ENCODE measurements around the gene DAW1. TPM values are rescaled to one million over a fixed set of nuclear protein-coding genes. Genes with fewer than 3 reads are reported as not detected.

The DAW1 gene
- total and polyA plus RNA-seq, 2 of the 4 experiments (the other 2 are of a cell fraction), result 0.86 to 1.4 TPM

GRCh38 chr2:227826019-227826521, 45.4 kb upstream of the DAW1 start:
- Histone ChIP-seq H3K27me3 (ENCODE audit: control insufficient read depth, insufficient read depth, low read length) (no peaks in the 10 kb centered on the region), H3K4me3 (ENCODE audit: insufficient read depth, low read depth, low read length) (no peak overlapping the region), H3K27ac (ENCODE audit: insufficient read depth, low read length) (no peak overlapping the region; the same call in 1 of the 2 replicates), H4K20me1 (ENCODE audit: insufficient read depth, low read length) (no peaks in the 10 kb centered on the region), H3K36me3 (ENCODE audit: control insufficient read depth, insufficient read depth, low read length) (no peaks in the 10 kb centered on the region), H3K9ac (ENCODE audit: low read depth, low read length) (no peak overlapping the region), H3K79me1 (ENCODE audit: low read depth in 1 of 2, low read length in 2 of 2) (no peaks in the 10 kb centered on the region), H2BK5ac (ENCODE audit: low read depth, low read length, poor library complexity, severe bottlenecking) (no peak overlapping the region), H3K18ac (ENCODE audit: low read depth, low read length) (no peak overlapping the region), H3K9me1 (ENCODE audit: insufficient read depth, low read length) (no peaks in the 10 kb centered on the region; the same call in 1 of the 2 replicates), H2BK120ac (ENCODE audit: low read depth, low read length) (no peak overlapping the region), H2AK9ac (replicated peaks; ENCODE audit: low read depth, low read length, poor library complexity) (no peak overlapping the region), H4K91ac (ENCODE audit: insufficient read depth, low read depth, low read length) (no peak overlapping the region), H3K4ac (ENCODE audit: low read depth, low read length) (no peak overlapping the region), H4K5ac (ENCODE audit: low read depth, low read length) (no peak overlapping the region), H2AFZ (replicated peaks; ENCODE audit: low read length, poor library complexity) (no peak overlapping the region), H3K4me2 (ENCODE audit: low read depth, low read length) (no peak overlapping the region), H2BK20ac (ENCODE audit: low read depth, low read length) (no peak overlapping the region), H2BK15ac (ENCODE audit: low read depth, low read length) (no peak overlapping the region; the same call in 2 of the 3 replicates), H3K56ac (ENCODE audit: extremely low read depth, insufficient read depth, low read length) (no peak overlapping the region), H2AK5ac (ENCODE audit: low read depth, low read length) (no peak overlapping the region), H3K4me1 (ENCODE audit: control insufficient read depth, insufficient read depth, low read length) (no peaks in the 10 kb centered on the region), H3K9me3 (ENCODE audit: control insufficient read depth, insufficient read depth, low read length) (no peaks in the 10 kb centered on the region), H3K23ac (ENCODE audit: low read depth, low read length) (no peak overlapping the region), H3K14ac (replicated peaks; ENCODE audit: low read depth, low read length) (no peak overlapping the region), H4K8ac (ENCODE audit: low read depth in 2 of 2, low read length in 2 of 2) (no peak overlapping the region)
- 71% methylated on average over 4 of the region's 10 CpGs; no CpG with 5 or more reads in 1 of the 2 experiments for WGBS, 2 experiments (ENCODE audit: extremely low coverage in 2 of 2, insufficient read length in 1 of 2)
- ChIA-PET POLR2A (ENCODE audit: unreplicated experiment) (no interaction called here), CTCF (no interaction called here)
- TF ChIP-seq SMC3 (IDR thresholded peaks at IDR 0.05; ENCODE audit: low read depth, low read length) (no peak), MAZ (IDR thresholded peaks at IDR 0.05; ENCODE audit: borderline replicate concordance, low read depth, low read length) (no peak), CHD1 (IDR thresholded peaks at IDR 0.05; ENCODE audit: low read depth, low read length) (no peak), USF2 (IDR thresholded peaks at IDR 0.05; ENCODE audit: low read depth, low read length) (no peak), MXI1 (IDR thresholded peaks at IDR 0.05; ENCODE audit: borderline replicate concordance, low read depth, low read length) (no peak), CEBPB (IDR thresholded peaks at IDR 0.05; ENCODE audit: low read depth, low read length) (no peak), NFE2L2 (IDR thresholded peaks at IDR 0.05; ENCODE audit: low read depth, low read length) (no peak), RAD21 (IDR thresholded peaks at IDR 0.05; ENCODE audit: low read length) (no peak), MAFK (IDR thresholded peaks at IDR 0.05; ENCODE audit: low read depth, low read length) (no peak), RCOR1 (IDR thresholded peaks at IDR 0.05; ENCODE audit: insufficient replicate concordance, low read length) (no peak), BHLHE40 (IDR thresholded peaks at IDR 0.05; ENCODE audit: low read depth, low read length) (no peak), RFX5 (IDR thresholded peaks at IDR 0.05; ENCODE audit: low read depth, low read length) (no peak), CTCF (conservative IDR thresholded peaks at IDR 0.05; ENCODE audit: low read depth, low read length) (no peak), ELK1 (IDR thresholded peaks at IDR 0.05; ENCODE audit: borderline replicate concordance, low read depth, low read length) (no peak)
- no peak for ATAC-seq (ENCODE audit: low read depth)
- no TSS peak for BruUV-seq (replicated peaks)
- no peak for DNase-seq
- dilution Hi-C loops (cut with HindIII; ENCODE audit: low sequenced_read_pairs, unreplicated experiment) (no loop called here), intact Hi-C loops (cut with micrococcal nuclease) (no loop called here), in situ Hi-C loops (cut with MboI; ENCODE audit: low sequenced_read_pairs) (no loop called here)

All from IMR-90 (cell line).